GM21515 (cell line): ENCODE results near the gene UBASH3B.
A peak's percentile ranks its signal among the peaks of the same experiment; 100 is the strongest.

ENCODE experiments used
- ATAC-seq: cut with Tn5 transposase; IDR thresholded peaks from one replicate; pipeline ENCODE4 v1.9.1; 2021; ENCODE audit not compliant: unreplicated experiment

Gene UBASH3B

DNA sequence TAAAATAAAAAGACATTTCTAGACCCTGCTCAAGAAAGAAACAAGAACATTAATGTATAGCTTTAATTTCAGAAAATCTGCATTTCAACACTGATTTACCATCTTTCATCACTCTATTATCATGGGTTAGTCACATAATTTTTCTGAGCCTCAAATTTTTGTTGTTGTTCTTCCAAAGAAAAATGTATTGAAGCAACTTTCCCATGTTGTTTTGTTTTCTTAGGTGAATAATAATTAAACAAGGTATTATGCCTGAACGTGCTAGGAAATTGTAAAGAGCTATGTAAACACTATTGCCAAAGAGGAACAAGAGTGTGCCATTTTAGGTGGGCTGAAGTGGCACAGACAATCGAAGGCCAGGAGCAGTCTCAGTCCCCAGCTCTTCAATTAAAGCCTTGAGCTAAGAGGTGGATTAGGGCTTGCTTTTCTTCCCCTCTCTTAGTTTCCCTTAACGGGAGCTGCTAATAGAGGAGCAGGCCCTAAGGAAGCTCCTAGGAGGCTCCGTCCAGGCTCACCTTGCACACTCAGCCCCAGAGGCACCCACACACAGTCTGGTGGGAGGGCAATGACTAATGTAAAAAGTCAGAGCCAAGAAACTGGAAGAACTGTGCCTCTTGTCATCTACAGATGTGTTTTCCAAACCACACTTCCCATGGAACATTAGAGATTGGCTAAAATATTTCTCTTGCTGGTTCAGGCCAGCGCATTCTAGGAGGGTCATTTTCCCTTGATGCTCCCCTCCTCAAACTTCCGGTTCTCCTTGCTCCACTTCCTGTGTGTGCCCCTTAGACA lies 8.8 kb upstream of the UBASH3B start:
- no peak for ATAC-seq

DNA sequence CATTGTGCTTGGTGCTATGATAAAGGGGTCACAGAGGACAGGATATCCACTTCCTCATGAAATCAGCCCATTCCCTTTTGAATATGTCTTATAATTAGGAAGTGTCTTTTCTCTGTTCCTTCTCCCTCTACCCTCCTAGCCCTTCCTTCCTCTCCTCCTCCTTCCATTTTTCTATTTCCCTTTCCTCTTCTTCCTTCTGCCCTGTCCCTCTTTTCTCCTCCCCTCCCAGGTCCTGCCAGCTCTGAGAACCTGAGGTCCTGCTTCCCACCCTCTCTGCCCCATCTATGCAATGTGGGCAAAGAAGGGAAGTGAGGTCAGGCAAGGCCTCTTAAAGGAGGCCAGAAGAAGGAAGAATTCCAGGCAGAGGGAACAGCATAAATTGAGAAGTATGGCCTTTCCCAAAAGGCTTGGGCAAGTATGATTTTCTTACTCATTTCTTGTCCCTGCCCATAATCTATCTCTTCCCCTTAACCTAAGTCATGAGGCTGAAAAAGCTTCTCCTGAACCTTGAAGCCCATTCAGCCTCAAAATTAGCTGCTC lies 7.7 kb upstream of the UBASH3B start:
- ATAC-seq, result no peak

GRCh38 chr11:122649116-122649515 lies 6.4 kb upstream of the UBASH3B start:
- no peak for ATAC-seq

- no peak for ATAC-seq
Observed at GRCh38 chr11:122650619-122651018, 4.9 kb upstream of the UBASH3B start.

GRCh38 chr11:122652495-122652894 lies 3.0 kb upstream of the UBASH3B start:
- ATAC-seq, result no peak

GRCh38 chr11:122653916-122654585 lies 1.5 kb upstream of the UBASH3B start:
- ATAC-seq, result no peak

DNA sequence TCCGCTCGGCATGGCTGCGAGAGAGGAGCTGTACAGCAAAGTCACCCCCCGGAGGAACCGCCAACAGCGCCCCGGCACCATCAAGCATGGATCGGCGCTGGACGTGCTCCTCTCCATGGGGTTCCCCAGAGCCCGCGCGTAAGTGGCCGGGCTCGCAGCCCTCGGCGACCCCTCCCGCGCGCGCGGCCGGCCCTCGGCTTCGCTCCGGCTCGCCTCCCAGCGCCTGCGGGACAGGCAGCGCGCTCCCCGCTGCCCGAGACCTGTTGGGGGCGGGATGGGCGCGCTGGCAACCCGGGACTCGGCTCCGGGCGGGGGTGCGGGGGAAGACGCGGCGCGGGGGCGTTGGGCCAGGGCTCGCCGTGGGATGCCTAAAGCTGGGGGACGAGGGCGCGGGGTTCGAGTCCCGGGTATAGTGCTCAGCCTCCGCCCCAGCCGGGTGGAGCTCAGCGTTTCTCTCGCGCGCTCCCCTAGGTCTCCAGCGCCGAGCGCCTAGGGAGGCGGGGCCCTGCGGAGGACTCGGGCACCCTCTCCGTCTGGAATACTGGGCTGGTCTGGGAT lies 630 bp downstream of the UBASH3B start:
- peak; percentile 60 for ATAC-seq

GRCh38 chr11:122656631-122657101 lies 1.1 kb downstream of the UBASH3B start:
- ATAC-seq, result peak; percentile 8

DNA sequence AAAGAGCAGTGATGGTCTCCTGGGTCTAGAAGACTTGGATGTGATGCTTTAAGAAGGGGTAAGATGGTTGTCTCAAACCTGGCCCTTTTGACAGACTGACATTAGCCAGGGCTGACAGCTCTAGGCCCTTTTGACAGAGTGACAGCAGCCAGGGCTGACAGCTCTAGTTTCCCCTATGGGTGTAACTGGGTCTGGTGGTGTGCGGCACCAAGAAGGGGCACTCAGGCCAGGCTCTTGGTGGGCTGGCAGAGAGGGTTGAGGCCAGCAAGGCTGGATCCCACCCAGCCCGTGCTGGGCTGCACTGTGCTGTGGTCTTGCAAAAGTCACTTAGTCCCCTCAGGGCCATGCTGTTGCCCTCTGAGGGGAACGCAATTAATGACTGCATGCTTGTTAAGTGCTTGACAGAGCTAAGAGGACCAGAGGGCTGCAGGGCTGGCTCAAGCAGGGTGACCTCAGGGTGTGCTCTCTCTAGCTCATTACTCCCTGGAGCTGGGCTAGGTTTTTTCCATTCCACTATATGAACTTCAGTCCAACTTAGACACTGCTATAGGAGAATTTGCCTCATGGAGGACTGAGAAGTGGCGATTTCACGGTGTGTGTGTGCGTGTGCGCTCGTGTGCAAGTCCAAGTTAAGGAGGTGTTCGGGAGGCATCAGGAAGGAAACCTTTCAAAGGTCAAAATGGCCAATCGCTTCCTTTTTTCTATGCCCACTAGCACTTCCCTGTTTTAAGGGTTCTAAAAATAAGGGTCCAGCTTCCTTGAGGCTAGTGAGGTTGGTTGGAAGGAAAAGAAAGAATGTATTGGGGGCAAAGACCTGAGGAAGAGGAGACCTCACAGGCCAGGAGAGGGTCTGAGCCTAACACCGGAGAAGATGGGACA lies 4.4 kb downstream of the UBASH3B start:
- ATAC-seq, result no peak

DNA sequence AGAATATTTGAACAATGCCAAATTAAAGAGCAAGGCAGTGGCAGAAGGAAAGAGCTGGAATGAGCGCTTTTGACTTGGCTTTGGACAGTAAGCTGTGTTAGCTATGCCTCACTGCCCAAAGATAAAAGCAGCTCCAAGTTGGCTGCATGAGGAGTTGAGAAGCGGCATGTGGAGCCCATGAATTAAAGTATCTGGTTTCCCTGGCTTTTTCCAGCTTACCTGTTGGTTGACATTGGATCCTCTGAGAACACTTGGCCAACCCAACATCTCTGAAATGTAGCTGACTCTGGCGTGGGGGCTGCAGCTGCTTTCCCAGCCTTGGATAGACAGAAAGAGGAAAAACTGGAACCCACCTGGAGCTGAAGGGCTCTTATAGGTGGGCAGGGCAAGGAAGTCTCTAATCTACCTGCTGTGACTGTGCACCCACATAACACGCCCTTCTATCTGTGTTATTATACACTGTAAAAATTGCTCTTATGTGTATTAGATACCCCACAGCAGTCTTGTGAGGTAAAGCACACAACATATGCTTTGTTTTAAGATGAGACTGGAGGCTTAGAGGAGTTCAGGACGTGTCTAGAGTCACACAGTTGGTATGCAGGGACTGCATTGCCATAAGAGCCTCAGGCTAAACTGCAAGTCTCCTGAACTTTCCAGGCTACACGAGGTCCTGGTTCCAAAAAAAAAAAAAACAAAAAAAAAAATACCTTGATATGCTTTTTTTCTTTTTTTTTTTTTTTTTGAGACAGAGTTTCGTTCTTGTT lies 5.8 kb downstream of the UBASH3B start:
- ATAC-seq, result no peak

- no peak for ATAC-seq
Observed at GRCh38 chr11:122663056-122663740, 7.7 kb downstream of the UBASH3B start.

GRCh38 chr11:122663764-122664163 lies 8.2 kb downstream of the UBASH3B start:
- ATAC-seq, result no peak

- no peak for ATAC-seq
Observed at GRCh38 chr11:122664188-122664587, 8.7 kb downstream of the UBASH3B start.

- ATAC-seq, result no peak
Observed at GRCh38 chr11:122665861-122666260, 10.3 kb downstream of the UBASH3B start.

DNA sequence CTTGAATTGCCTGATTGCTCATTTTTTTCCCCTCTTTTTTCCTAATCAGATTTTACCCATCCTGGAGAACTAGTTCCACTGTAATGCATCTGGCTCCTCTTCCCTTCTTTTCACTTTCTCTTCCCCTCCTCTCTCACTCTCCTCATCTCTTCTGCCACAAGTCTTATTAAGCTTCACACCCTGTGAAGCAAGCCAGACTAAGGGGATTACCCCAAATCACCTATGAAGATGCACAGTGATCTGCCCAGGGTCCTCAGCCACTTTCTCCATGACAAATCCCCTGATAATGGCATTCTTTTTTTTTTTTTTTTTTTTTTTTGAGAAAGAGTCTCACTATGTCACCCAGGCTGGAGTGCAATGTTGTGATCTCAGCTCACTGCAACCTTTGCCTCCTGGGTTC lies 11.2 kb downstream of the UBASH3B start:
- ATAC-seq, result no peak

DNA sequence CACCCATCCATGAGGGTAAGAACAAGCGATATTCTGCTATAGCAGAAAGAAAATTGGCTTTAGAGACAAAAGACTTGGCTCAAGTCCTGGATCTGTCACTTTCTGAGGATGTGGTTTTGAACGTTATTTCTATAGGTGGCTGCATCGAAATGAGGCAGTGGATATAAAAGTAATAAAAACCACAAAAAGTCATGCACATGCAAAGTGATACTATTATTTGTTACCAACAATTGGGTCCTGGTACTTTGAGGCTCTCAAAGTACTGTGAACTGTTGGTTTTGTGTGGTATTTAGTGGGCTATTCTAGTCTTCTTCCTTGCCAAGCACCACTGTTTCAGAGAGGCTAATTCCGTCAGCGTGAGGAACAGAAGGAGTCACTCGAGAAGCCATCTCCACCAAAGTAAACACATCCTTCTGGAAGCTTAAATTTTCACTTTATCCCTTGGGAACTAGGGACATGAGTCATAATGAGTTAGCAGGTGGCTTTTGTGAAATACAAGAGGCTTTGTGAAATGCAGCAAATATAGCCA lies 13.1 kb downstream of the UBASH3B start:
- no peak for ATAC-seq

- ATAC-seq, result no peak
Observed at GRCh38 chr11:122670131-122670530, 14.6 kb downstream of the UBASH3B start.

GRCh38 chr11:122671400-122671891 lies 15.9 kb downstream of the UBASH3B start:
- no peak for ATAC-seq

DNA sequence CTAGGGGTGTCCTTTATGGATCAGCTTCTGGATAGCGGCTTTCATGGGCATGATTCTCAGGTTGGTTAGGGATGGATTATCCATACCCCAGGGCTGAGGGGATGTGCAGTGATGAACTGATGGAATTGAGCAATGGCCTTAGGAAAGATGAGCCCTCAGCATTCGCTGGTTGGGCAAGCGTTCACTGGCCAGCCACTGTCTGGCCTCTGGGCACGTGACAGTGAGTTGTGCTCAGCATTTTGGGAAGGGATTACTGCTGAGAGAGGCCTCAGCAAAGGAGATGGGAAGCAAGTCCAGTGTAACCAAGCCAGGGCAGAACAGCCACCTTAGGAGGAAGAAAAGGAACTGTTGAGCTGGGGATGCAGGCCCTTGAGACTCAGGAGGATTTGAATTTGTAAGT lies 17.4 kb downstream of the UBASH3B start:
- ATAC-seq, result no peak
